ENCODE measurements around the gene STXBP6.

STXBP6 gene

GRCh38 chr14:24814346-24814745 is 235.6 kb downstream of the STXBP6 start:
- Histone ChIP-seq H3K27ac (replicated peaks) (no peak overlapping the region), H3K27me3 (ENCODE audit: insufficient read depth, poor library complexity, severe bottlenecking) (no peaks in the 10 kb centered on the region), H3K4me3 (replicated peaks; ENCODE audit: insufficient read depth, low read length) (no peak overlapping the region)
- DNase-seq (ENCODE audit: low read depth in 1 of 2, low spot score in 1 of 2) = no peak
- TF ChIP-seq POLR2AphosphoS5 (IDR thresholded peaks at IDR 0.05; ENCODE audit: low read depth) (no peak), SPI1 (IDR thresholded peaks at IDR 0.05; ENCODE audit: borderline replicate concordance, low read depth) (no peak), CTCF (IDR thresholded peaks at IDR 0.05; ENCODE audit: insufficient read depth, low read length) (no peak), GABPA (IDR thresholded peaks at IDR 0.05; ENCODE audit: low read depth) (no peak), REST (IDR thresholded peaks at IDR 0.05; ENCODE audit: insufficient replicate concordance, low read depth) (no peak)

GRCh38 chr14:24813819-24814259 is 236.1 kb downstream of the STXBP6 start:
- DNase-seq (ENCODE audit: low read depth in 1 of 2, low spot score in 1 of 2) = no peak
- no peak overlapping the region for H3K27ac ChIP-seq (replicated peaks)
- no peaks in the 10 kb centered on the region for H3K27me3 ChIP-seq (ENCODE audit: insufficient read depth, poor library complexity, severe bottlenecking)
- H3K4me3 ChIP-seq (replicated peaks; ENCODE audit: insufficient read depth, low read length) = no peak overlapping the region
- TF ChIP-seq SPI1 (IDR thresholded peaks at IDR 0.05; ENCODE audit: borderline replicate concordance, low read depth) (no peak), CTCF (IDR thresholded peaks at IDR 0.05; ENCODE audit: insufficient read depth, low read length) (no peak), REST (IDR thresholded peaks at IDR 0.05; ENCODE audit: insufficient replicate concordance, low read depth) (no peak), POLR2AphosphoS5 (IDR thresholded peaks at IDR 0.05; ENCODE audit: low read depth) (no peak), GABPA (IDR thresholded peaks at IDR 0.05; ENCODE audit: low read depth) (no peak)

- Histone ChIP-seq H3K27me3 (ENCODE audit: insufficient read depth, poor library complexity, severe bottlenecking) (no peaks in the 10 kb centered on the region), H3K27ac (replicated peaks) (no peak overlapping the region), H3K4me3 (replicated peaks; ENCODE audit: insufficient read depth, low read length) (no peak overlapping the region)
- TF ChIP-seq GABPA (IDR thresholded peaks at IDR 0.05; ENCODE audit: low read depth) = no peak
- TF ChIP-seq POLR2AphosphoS5 (IDR thresholded peaks at IDR 0.05; ENCODE audit: low read depth) = no peak
- TF ChIP-seq REST (IDR thresholded peaks at IDR 0.05; ENCODE audit: insufficient replicate concordance, low read depth) = no peak
- no peak for TF ChIP-seq CTCF (IDR thresholded peaks at IDR 0.05; ENCODE audit: insufficient read depth, low read length)
- no peak for TF ChIP-seq SPI1 (IDR thresholded peaks at IDR 0.05; ENCODE audit: borderline replicate concordance, low read depth)
- DNase-seq (ENCODE audit: low read depth in 1 of 2, low spot score in 1 of 2) = no peak
Observed at GRCh38 chr14:24813089-24813815, 236.7 kb downstream of the STXBP6 start.
